Prostate gland (tissue), 2 donors: ENCODE results near the gene PACSIN3. TPM values are rescaled to one million over a fixed set of nuclear protein-coding genes. Genes with fewer than 3 reads are reported as not detected.
"Not testable (repeated sequence)": the region's sequence is repeated elsewhere in the genome, so short reads cannot be mapped to it uniquely, and the experiment has no call there.

Experiments used
- DNase-seq: peaks from one replicate; pipeline ENCODE4 v3.0.0-alpha.2; 2019; ENCODE audit warnings: low spot score
- H3K27ac ChIP-seq, 2 donors: fragments of 200-600 bp; sonication (generic); 2 replicates each; pipeline ENCODE4 v1.5.1; 2017 to 2019
- H3K27me3 ChIP-seq: fragments of 200-600 bp; sonication (generic); replicated peaks from 2 replicates; pipeline ENCODE4 v1.5.1; 2019; ENCODE audit not compliant: insufficient read depth
- H3K36me3 ChIP-seq, 2 donors: fragments of 200-600 bp; sonication (generic); 1 replicate in 1 of 2; 2 replicates in 1 of 2; pipeline versions ENCODE4 v1.5.1 to v1.8.1; 2017 to 2019
- H3K4me1 ChIP-seq: fragments of 200-600 bp; sonication (generic); replicated peaks from 2 replicates; pipeline ENCODE4 v1.5.1; 2019
- H3K4me3 ChIP-seq, 2 donors: fragments of 200-600 bp; sonication (generic); 2 replicates each; pipeline ENCODE4 v1.5.1; 2017 to 2019
- H3K9me3 ChIP-seq: fragments of 200-600 bp; sonication (generic); 2 replicates; pipeline ENCODE4 v1.5.1; 2017
- CTCF ChIP-seq, 4 experiments: fragments of 200-600 bp in 2 of 4; fragments of 450-650 bp in 2 of 4; sonication (generic) in 2 of 4; IDR thresholded peaks; 1 replicate in 3 of 4; 2 replicates in 1 of 4; pipeline ENCODE4 v1.5.1; 2016 to 2019; ENCODE audit warnings: antibody characterized with exemption in 4 of 4, mild to moderate bottlenecking in 2 of 4, moderate library complexity in 2 of 4
- POLR2A ChIP-seq: fragments of 450-650 bp; IDR thresholded peaks from one replicate; pipeline ENCODE4 v1.6.1; 2016; ENCODE audit warnings: antibody characterized with exemption, mild to moderate bottlenecking
- POLR2AphosphoS5 ChIP-seq: sonication (generic); formaldehyde crosslinking; IDR thresholded peaks from one replicate; pipeline ENCODE4 v1.6.1; 2017; ENCODE audit warnings: antibody characterized with exemption
- WGBS: methylation state at CpG from one replicate; pipeline ENCODE4 v1.1.5; 2018; 5-methylcytosine and 5-hydroxymethylcytosine counted together
- intact Hi-C: fragments of 100-400 bp; cut with DNase I; formaldehyde crosslinking; loops from one replicate; pipeline ENCODE4 v1.14.2; 2022
- total RNA-seq, 2 donors: library from RNA; depleted of rRNA; stranded (reverse); fragments of >200 nt; gene quantifications; one replicate each; pipeline ENCODE4 v1.1.0, GENCODE V29; 2016

Gene PACSIN3
- total RNA-seq, 2 donors from 2014 or later: 38.3 to 92.3 TPM

DNA sequence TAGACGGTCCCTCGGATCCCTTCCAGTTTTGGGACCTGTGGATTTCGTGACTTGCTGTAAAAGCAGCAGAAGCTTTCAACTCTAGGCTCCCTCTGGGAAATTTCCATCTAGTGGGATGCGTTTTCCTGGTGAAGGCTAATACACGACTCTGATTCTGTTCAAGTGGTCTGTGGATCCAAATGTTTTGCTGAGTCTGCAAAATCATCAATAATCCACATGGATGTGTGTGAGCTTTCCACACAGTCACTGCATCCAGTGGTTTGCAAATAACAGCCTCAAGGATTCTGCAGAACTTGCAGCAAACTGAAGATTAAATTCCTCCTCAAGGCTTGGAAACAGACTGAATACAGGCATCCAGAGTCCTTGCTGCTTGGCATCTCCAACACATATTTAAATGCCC lies 16.3 kb upstream of the PACSIN3 start:
- WGBS: 88% methylated on average over 5 of the region's 5 CpGs
- Histone ChIP-seq H3K27me3 (no peaks in the 10 kb centered on the region), H3K9me3 (no peaks in the 10 kb centered on the region), H3K27ac (no peak overlapping the region), H3K4me1 (no peaks in the 10 kb centered on the region), H3K4me3 (no peak overlapping the region), H3K36me3 (no peaks in the 10 kb centered on the region)
- DNase-seq: no peak
- intact Hi-C loops: no loop called here
- TF ChIP-seq POLR2A (no peak), CTCF (IDR thresholded peaks at IDR 0.05) (no peak), POLR2AphosphoS5 (no peak)

GRCh38 chr11:47201015-47201414 lies 14.8 kb upstream of the PACSIN3 start:
- Histone ChIP-seq H3K9me3 (no peaks in the 10 kb centered on the region), H3K27ac (no peak overlapping the region), H3K27me3 (no peaks in the 10 kb centered on the region), H3K4me3 (no peak overlapping the region), H3K36me3 (no peaks in the 10 kb centered on the region), H3K4me1 (no peaks in the 10 kb centered on the region)
- TF ChIP-seq POLR2AphosphoS5 (no peak), POLR2A (no peak), CTCF (IDR thresholded peaks at IDR 0.05) (no peak)
- WGBS: 77% methylated on average over 4 of the region's 4 CpGs
- intact Hi-C loops: no loop called here
- DNase-seq: no peak

DNA sequence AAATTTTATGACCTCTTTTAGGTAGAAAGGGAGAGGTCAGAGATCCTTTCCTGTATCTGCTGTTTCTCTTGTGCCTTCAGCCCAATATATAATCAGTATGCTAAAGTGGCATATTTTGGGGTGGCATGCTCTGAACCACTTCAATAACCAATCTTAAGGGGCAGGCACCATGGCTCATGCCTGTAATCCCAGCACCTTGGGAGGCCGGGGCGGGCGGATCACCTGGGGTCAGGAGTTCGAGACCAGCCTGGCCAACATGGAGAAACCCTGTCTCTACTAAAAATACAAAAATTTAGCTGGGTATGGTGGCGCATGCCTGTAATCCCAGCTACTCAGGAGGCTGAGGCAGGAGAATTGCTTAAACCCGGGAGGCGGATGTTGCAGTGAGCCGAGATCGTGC lies 11.9 kb upstream of the PACSIN3 start:
- H3K27ac ChIP-seq, H3K36me3 ChIP-seq, H3K27me3 ChIP-seq, H3K9me3 ChIP-seq, H3K4me1 ChIP-seq, intact Hi-C loops, H3K4me3 ChIP-seq, DNase-seq: not testable (repeated sequence)
- WGBS: 96% methylated on average over 9 of the region's 9 CpGs

DNA sequence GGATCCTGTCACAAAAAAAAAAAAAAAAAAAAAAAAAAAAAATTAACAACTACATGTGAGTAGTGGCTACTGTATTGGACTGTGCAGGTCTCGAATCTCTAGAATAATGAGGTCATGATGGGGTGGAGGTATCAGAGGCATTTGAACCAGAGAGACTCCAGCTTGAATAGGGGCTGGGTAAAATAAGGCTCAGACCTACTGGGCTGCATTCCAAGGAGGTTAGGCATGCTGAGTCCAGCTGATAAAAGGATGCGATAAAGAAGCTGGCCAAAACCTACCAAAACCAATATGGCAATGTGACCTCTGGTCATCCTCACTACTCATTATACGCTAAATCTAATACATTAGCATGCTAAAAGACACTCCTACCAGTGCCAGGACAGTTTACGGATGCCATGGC lies 5.9 kb upstream of the PACSIN3 start:
- Histone ChIP-seq H3K36me3 (no peaks in the 10 kb centered on the region), H3K27me3 (no peaks in the 10 kb centered on the region), H3K4me1 (no peaks in the 10 kb centered on the region), H3K27ac (no peak overlapping the region), H3K9me3 (no peaks in the 10 kb centered on the region), H3K4me3 (no peak overlapping the region)
- TF ChIP-seq POLR2A (no peak), POLR2AphosphoS5 (no peak), CTCF (IDR thresholded peaks at IDR 0.05) (no peak)
- no peak for DNase-seq
- WGBS: 86% methylated on average over 4 of the region's 4 CpGs
- intact Hi-C loops: no loop called here

DNA sequence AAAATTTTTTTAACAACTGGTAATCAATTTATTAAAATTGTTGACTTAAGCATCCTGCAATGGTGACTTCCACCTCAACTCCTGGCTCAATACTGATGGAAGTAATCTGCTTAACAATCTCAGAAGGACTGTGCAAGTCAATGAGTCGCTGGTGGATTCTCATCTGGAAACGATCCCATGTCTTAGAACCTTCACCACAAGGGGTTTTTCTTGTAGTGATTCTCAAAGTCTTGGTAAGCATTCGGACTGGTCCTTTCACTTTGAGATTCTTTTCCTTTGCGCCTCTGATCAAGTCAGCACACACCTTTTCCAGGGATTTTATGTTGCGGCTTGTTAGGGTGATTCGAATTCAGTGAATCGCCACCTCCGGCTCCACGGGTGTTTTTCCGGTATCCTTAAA lies 4.9 kb upstream of the PACSIN3 start:
- H3K9me3 ChIP-seq: not testable (repeated sequence)
- 85% methylated on average over 10 of the region's 10 CpGs for whole genome bisulfite sequencing

GRCh38 chr11:47189100-47189834 lies 3.0 kb upstream of the PACSIN3 start:
- Histone ChIP-seq H3K27me3 (no peaks in the 10 kb centered on the region), H3K9me3 (no peaks in the 10 kb centered on the region), H3K4me3 (no peak overlapping the region), H3K4me1 (peaks cover 7% of the 10 kb centered on the region), H3K36me3 (no peaks in the 10 kb centered on the region), H3K27ac (peak overlapping the region in 1 of 2 donors; percentile 41)
- DNase-seq: peak; percentile 36
- peak; percentile 77 for TF ChIP-seq POLR2AphosphoS5
- TF ChIP-seq POLR2A: no peak
- intact Hi-C loops: no loop called here
- WGBS: 53% methylated on average over 11 of the region's 11 CpGs

More for the DNA sequence above, 4.9 kb upstream of the PACSIN3 start:
- H3K27me3 ChIP-seq, H3K36me3 ChIP-seq, intact Hi-C loops, H3K4me3 ChIP-seq, H3K4me1 ChIP-seq, DNase-seq, H3K27ac ChIP-seq: not testable (repeated sequence)
